Muscle of arm (tissue), 14 donors: ENCODE measurements around the gene ARFGEF2. TPM values are rescaled to one million over a fixed set of nuclear protein-coding genes. Genes with fewer than 3 reads are reported as not detected.
"Not testable (repeated sequence)": the region's sequence is repeated elsewhere in the genome, so short reads cannot be mapped to it uniquely, and the experiment has no call there.

ENCODE experiments used
- DNase-seq: peaks from one replicate; pipeline ENCODE4 v3.0.0-alpha.2; 2013
- long read RNA-seq, 11 donors: transcript quantifications; one replicate each; lab custom pipeline, GENCODE V29; 2026
- polyA plus RNA-seq, 12 donors: library from polyadenylated mRNA; unstranded; fragments of 120-200 nt; gene quantifications; one replicate each; pipeline ENCODE4 v1.2.1, GENCODE V29; 2013; ENCODE audit not compliant: insufficient read length in 12 of 12

ARFGEF2 gene
- 10 to 100 TPM in 11 of 12 donors, not detected in 1; 12.0 to 17.9 (median 15.1) TPM for polyA plus RNA-seq
- long read RNA-seq, donor 1, partial matches to known transcripts, result 10 of 10 reads
- long read RNA-seq, donor 1, other reads (novel, unspliced or antisense), result 0 of 10 reads
- long read RNA-seq, donor 2, full-length matches to known transcripts, result 1 of 1 reads
- long read RNA-seq, donor 2, partial matches to known transcripts, result 0 of 1 reads
- long read RNA-seq, donor 2, other reads (novel, unspliced or antisense), result 0 of 1 reads
- long read RNA-seq, donor 3, result 0 reads
- long read RNA-seq, donor 4, result 0 reads
- long read RNA-seq, donor 5, result 0 reads
- long read RNA-seq, donor 6, result 0 reads
- long read RNA-seq, donor 7, result 0 reads
- long read RNA-seq, donor 8, result 0 reads
- long read RNA-seq, donor 9, partial matches to known transcripts, result 8 of 8 reads
- long read RNA-seq, donor 9, other reads (novel, unspliced or antisense), result 0 of 8 reads
- long read RNA-seq, donor 10, result 0 reads
- long read RNA-seq, donor 11, result 0 reads

DNA sequence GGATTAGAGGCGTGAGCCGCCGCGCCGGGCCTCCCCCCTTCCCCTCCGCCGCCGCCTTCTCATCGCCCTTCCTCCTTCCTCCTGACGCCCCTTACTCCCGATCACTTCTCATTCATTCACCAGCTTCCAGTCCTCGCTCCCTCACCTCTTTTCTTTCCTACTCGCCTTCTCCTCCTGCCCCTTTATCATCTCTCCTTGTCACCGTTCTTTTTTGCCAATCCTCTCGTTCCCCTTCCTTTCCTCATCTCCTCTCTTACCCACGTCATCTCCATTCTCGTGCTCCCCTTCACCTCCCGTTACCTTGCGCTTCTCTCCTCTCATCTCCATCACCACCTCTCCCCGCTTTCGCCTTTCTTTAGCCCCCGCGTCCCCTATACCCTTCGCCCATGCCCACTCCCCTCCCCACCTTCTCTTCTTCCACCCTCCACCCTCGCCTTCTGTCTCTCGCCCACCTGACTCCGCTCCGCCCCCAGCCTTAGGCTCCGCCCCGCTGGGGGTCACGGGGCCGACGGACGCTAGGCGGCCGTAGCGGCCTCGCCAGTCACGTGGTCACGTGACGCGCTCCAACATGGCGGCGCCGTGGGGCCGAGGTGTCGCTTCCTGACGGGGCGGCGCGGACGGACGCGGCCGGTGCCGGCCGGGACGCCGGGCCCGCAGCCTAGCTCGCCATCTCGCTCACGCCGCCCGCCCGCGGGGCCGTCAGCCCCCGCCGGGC lies at the start of gene ARFGEF2:
Gene ARFGEF2, plus strand, starts transcription at position 544 of the 715 bp plus-strand sequence. CDS start 179 bp downstream, outside the sequence.
- DNase-seq, result peak; percentile 95

GRCh38 chr20:48875233-48875913 lies 46.1 kb upstream of the ARFGEF2 start:
- DNase-seq, result no peak

DNA sequence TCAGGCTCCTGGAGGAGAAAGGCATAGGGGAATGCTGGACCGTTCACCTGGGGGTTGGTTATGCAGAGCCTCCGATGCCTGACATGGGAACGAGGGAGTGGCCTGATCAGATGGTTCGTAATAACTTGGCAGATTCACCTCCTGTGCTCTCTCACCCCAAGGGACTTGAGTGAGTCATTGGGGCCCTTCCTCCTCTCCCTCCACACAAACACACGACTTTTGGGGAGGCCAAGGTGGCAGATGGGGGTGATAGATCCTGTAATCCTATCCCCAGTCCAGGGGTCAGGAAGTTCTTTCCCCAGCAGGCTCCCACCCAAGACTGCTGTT lies 45.6 kb upstream of the ARFGEF2 start:
- no peak for DNase-seq

GRCh38 chr20:48877304-48877703 lies 44.2 kb upstream of the ARFGEF2 start:
- no peak for DNase-seq

- no peak for DNase-seq
These were observed 42.8 kb upstream of the ARFGEF2 start for GRCh38 chr20:48878534-48879248.

- DNase-seq, result peak; percentile 37
These were observed 41.8 kb upstream of the ARFGEF2 start for GRCh38 chr20:48879612-48880245.

DNA sequence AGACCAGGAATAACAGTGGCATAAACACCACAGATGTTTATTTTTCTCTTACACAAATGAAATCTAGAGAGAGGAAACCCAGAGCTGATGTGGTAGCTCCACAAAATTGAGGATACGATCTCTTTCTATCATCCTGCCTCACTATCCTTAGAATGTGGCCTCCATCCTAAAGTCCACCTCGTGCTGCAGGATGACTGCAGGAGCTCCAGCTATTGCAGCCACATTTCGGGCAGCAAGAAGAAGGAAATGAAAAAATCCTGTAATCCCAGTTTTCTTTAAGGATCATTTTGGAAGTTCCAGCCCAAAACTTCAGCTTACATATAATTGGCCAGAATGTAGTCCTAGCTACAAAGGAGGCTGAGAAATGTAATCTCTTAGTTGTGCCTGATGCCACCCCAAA lies 41.2 kb upstream of the ARFGEF2 start:
- no peak for DNase-seq

DNA sequence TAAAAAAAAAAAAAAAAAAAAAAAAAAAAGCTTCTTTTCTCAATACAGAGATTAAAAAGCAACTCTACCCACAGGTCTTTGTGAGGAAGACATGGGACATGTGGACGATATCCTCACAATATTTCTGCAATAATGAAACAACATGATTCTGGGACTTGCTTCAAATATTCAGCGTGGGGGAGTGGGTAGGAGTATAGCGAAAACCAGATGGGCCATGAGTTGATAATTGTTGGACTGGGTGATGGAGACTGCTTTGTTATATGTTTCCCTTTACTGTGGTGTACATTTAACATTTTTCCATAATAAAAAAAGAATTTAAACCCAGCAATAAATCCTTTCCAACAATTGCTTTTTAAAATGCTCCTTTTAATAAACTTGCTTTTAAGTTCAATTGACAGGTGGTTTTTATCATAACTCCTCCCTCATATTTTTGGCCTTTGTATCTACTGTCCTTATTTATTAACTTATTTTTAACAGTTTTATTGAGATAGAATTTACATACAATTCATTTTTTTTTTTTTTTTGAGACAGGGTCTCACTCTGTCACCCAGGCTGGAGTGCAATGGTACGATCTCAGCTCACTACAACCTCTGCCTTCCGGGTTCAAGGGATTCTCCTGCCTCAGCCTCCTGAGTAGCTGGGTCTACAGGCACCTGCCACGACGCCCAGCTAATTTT lies 40.4 kb upstream of the ARFGEF2 start:
- DNase-seq, result no peak

GRCh38 chr20:48885237-48885636 lies 36.3 kb upstream of the ARFGEF2 start:
- DNase-seq, result no peak

GRCh38 chr20:48886194-48886593 lies 35.3 kb upstream of the ARFGEF2 start:
- no peak for DNase-seq

- no peak for DNase-seq
These were observed 34.7 kb upstream of the ARFGEF2 start for GRCh38 chr20:48886811-48887210.

GRCh38 chr20:48888517-48888916 lies 33.0 kb upstream of the ARFGEF2 start:
- not testable (repeated sequence) for DNase-seq

DNA sequence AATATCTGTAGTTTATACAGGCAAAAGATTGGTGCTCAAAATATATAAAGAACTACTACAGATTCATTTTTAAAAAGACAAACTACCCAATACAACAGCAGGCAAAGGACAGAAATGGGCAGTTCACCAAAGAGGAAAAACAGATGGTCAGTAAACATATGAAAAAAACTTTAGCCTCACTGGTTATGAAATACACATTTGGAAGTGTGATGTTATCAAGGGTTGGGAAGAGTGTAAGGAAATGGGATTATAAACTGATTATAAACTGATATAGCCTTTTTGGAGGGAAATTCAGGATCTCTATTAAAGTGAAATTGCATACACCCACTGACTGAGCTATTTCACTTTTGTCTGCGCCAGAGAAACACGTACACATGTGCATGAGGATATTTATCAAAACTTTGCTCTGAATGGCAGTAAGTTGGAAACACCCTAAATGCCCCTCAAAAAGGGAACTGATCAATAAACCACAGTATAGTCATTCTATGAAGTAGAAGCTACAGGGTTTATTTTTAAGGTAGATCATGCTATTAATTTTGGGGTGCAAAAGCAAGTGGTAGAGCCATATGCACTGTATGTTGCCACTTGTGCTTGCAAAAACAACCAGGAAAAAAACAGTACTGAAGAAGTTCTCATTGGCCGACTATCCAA lies 32.2 kb upstream of the ARFGEF2 start:
- DNase-seq, result peak; percentile 49

- no peak for DNase-seq
These were observed 30.1 kb upstream of the ARFGEF2 start for GRCh38 chr20:48891235-48892048.

- DNase-seq, result no peak
These were observed 29.5 kb upstream of the ARFGEF2 start for GRCh38 chr20:48892049-48892470.

DNA sequence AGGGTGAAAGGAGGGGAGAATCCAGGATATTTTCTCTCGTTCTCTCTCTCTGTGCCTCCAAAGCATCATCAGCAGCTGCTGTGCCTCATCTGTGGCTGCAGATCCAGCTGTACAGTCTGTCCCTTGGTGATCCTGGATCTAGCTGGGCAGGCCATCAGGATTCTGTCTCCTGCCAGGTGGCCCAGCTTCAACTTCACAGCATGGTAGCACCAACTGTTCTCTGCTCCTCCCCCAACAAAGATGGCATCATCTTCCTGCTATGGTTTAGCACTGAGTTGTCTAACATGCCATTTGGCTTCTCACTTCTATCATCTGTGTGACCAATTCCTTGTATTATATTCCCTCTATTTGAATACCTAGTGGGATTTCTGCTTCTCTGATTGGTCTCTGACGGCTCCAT lies 28.6 kb upstream of the ARFGEF2 start:
- peak; percentile 41 for DNase-seq

DNA sequence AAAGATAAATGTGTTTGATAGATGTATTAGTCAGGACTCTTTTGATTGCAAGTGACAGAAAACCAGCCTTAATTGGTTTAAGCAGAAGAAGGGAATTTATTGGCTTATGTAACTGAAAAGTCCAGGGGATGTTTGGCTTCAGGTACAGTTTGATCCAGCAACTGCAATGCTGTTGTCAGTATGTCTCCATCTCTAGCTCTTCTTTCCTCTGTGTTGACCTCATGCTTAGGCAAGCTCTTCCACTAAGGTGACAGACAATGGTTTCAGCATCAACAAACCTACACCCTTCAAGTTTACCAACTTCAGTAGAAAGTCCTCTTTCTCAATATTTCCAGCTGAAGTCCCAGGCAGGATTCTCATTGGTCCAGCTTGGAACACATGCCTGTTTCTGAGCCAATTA lies 28.1 kb upstream of the ARFGEF2 start:
- DNase-seq, result no peak

DNA sequence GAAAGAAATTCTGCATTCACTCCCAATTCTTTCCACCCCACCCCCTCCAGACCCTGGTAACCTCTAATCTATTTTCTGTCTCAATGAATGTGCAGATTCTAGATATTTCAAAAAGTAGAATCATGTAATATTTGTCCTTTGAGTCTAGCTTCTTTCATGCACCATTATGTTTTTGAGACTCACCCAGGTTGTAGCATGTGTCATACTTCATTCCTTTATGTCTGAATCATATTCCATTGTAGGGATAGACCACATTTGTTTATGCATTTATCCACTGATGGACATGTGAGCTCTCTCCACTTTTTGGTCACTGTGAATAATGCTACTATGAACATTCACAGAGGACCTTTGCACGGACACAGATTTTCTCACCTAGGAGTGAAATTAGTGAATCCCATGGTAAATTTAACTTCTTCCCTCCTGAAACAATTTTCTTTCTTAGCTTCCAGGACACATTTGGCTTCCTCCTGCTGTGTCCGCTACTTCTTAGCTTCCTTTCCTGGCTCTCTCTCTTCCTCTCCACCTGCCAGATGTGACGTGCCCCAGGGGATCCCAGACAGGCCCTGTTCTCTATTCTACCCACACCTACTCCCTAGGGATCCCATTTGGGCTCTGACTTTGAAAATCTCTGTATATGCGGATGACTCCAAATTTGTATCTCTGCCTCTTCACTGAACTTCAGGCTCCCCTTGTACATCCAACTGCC lies 24.1 kb upstream of the ARFGEF2 start:
- DNase-seq, result no peak

GRCh38 chr20:48898210-48898609 lies 23.3 kb upstream of the ARFGEF2 start:
- DNase-seq, result no peak
